Esophagus squamous epithelium (tissue), 4 donors: ENCODE results near the gene TEAD1.

Experiments
- CTCF ChIP-seq, 6 experiments: fragments of 450-650 bp in 4 of 6; fragments of 200-600 bp in 2 of 6; sonication (generic) in 2 of 6; IDR thresholded peaks; one replicate each; pipeline ENCODE4 v1.5.1; 2016 to 2019; ENCODE audit warnings: antibody characterized with exemption in 6 of 6, mild to moderate bottlenecking in 4 of 6, moderate library complexity in 4 of 6
- POLR2A ChIP-seq, 4 donors: fragments of 450-650 bp; IDR thresholded peaks; one replicate each; pipeline ENCODE4 v1.6.1; 2017; ENCODE audit warnings: antibody characterized with exemption in 4 of 4, mild to moderate bottlenecking in 4 of 4, moderate library complexity in 3 of 4

- TF ChIP-seq POLR2A (IDR thresholded peaks at IDR 0.05) (no peak), CTCF (IDR thresholded peaks at IDR 0.05) (no peak)
Observed at GRCh38 chr11:12770435-12770834, 96.2 kb downstream of the TEAD1 start.
